HCT116 (cell line): ENCODE data around the gene HLA-E. TPM values are rescaled to one million over a fixed set of nuclear protein-coding genes. Genes with fewer than 3 reads are reported as not detected.

Source experiments
- ATAC-seq: fragments of 200-7000 bp; cut with Tn5 transposase; 2 replicates; pipeline ENCODE4 v1.9.1; 2020; ENCODE audit warnings: mild to moderate bottlenecking, moderate library complexity
- BruUV-seq: library from RNA; stranded (reverse); fragments of 400-500 nt; replicated peaks from 2 replicates; lab custom pipeline; 2021; lab: Mats Ljungman, UMichigan
- CTCF ChIA-PET: fragments of 300-600 bp; sonication (Branson Sonifier 250); formaldehyde crosslinking; loops from one replicate; lab custom pipeline; 2021; ENCODE audit warnings: antibody characterized with exemption; lab: Charles Lee
- POLR2A ChIA-PET: fragments of 300-600, 350-600 bp; sonication (Branson Sonifier 250); formaldehyde crosslinking; loops from one replicate; lab custom pipeline; 2021; ENCODE audit warnings: antibody characterized with exemption; lab: Charles Lee
- RAD21 ChIA-PET, 2 experiments: fragments of 300-600 bp; sonication (Branson Sonifier 250); formaldehyde crosslinking; loops; one replicate each; lab custom pipeline; 2023; ENCODE audit warnings: low total read pairs in 2 of 2; ENCODE audit not compliant: uncharacterized antibody in 2 of 2, unreplicated experiment in 2 of 2, low non-redundant PET in 1 of 2; lab: Charles Lee
- DNase-seq: peaks from one replicate; pipeline ENCODE4 v3.0.0-alpha.2; 2010; ENCODE audit warnings: low read depth, low spot score
- H2AFZ ChIP-seq: fragments of 200-600 bp; shearing (Covaris generic), sonication (generic); 2 replicates; pipeline ENCODE4 v1.6.1; 2017; ENCODE audit warnings: low read depth, mixed run types, mixed read lengths, antibody characterized with exemption, low read length; ENCODE audit not compliant: poor library complexity, severe bottlenecking
- H3K27ac ChIP-seq: 2 replicates; pipeline ENCODE4 v1.5.1; 2012; ENCODE audit warnings: low read depth, low read length
- H3K27me3 ChIP-seq: fragments of 200-600 bp; sonication (generic); 2 replicates; pipeline ENCODE4 v1.6.1; 2016; ENCODE audit warnings: mixed run types, low read length, mixed read lengths; ENCODE audit not compliant: insufficient read depth
- H3K36me3 ChIP-seq, 2 experiments: fragments of 200-500 bp in 1 of 2; fragments of 200-600 bp in 1 of 2; sonication (Bioruptor generic) in 1 of 2; sonication (generic) in 1 of 2; 2 replicates each; pipeline versions ENCODE4 v1.5.1 to v1.6.1; 2014 to 2016; ENCODE audit warnings: low read length in 2 of 2, inconsistent platforms in 1 of 2, mixed read lengths in 1 of 2, mixed run types in 1 of 2; ENCODE audit not compliant: insufficient read depth in 2 of 2, control insufficient read depth in 1 of 2
- H3K4me1 ChIP-seq, 2 experiments: fragments of 200-600 bp in 1 of 2; sonication (generic) in 1 of 2; 2 replicates each; pipeline versions ENCODE4 v1.5.1 to v1.6.1; 2012 to 2017; ENCODE audit warnings: low read length in 2 of 2, inconsistent platforms in 1 of 2, mild to moderate bottlenecking in 1 of 2, mixed read lengths in 1 of 2, mixed run types in 1 of 2, moderate library complexity in 1 of 2; ENCODE audit not compliant: insufficient read depth in 2 of 2, control insufficient read depth in 1 of 2
- H3K4me2 ChIP-seq: fragments of 200-600 bp; sonication (generic); 2 replicates; pipeline ENCODE4 v1.6.1; 2017; ENCODE audit warnings: mixed run types, low read length, mixed read lengths
- H3K4me3 ChIP-seq, 2 experiments: fragments of 200-600 bp in 1 of 2; sonication (generic) in 1 of 2; replicated peaks in 1 of 2; 2 replicates each; pipeline ENCODE4 v1.5.1; 2011 to 2016; ENCODE audit warnings: low read length in 2 of 2, control low read depth in 1 of 2, low read depth in 1 of 2, mild to moderate bottlenecking in 1 of 2, mixed read lengths in 1 of 2, mixed run types in 1 of 2
- H3K79me2 ChIP-seq: fragments of 200-600 bp; sonication (generic); 2 replicates; pipeline ENCODE4 v1.6.1; 2017; ENCODE audit warnings: mild to moderate bottlenecking, mixed run types, low read length, moderate library complexity, mixed read lengths; ENCODE audit not compliant: insufficient read depth
- H3K9ac ChIP-seq: fragments of 200-600 bp; sonication (generic); 2 replicates; pipeline ENCODE4 v1.6.1; 2016; ENCODE audit warnings: low read length, mixed read lengths
- H3K9me2 ChIP-seq: fragments of 200-600 bp; sonication (generic), shearing (Covaris generic); 2 replicates; pipeline ENCODE4 v1.6.1; 2017; ENCODE audit warnings: mixed run types, mild to moderate bottlenecking, moderate library complexity; ENCODE audit not compliant: insufficient read depth
- H3K9me3 ChIP-seq, 2 experiments: fragments of 200-500 bp in 1 of 2; fragments of 200-600 bp in 1 of 2; sonication (Bioruptor generic) in 1 of 2; sonication (generic) in 1 of 2; 2 replicates each; pipeline ENCODE4 v1.6.1; 2014 to 2017; ENCODE audit warnings: low read length in 2 of 2, mixed read lengths in 2 of 2, inconsistent platforms in 1 of 2, low read depth in 1 of 2, mild to moderate bottlenecking in 1 of 2, mixed run types in 1 of 2, moderate library complexity in 1 of 2; ENCODE audit not compliant: control insufficient read depth in 1 of 2, insufficient read depth in 1 of 2
- H4K20me1 ChIP-seq: fragments of 200-600 bp; sonication (generic), shearing (Covaris generic); 2 replicates; pipeline ENCODE4 v1.6.1; 2017; ENCODE audit warnings: mixed run types, mild to moderate bottlenecking, moderate library complexity; ENCODE audit not compliant: insufficient read depth
- CBX3 ChIP-seq: IDR thresholded peaks from 2 replicates; pipeline ENCODE4 v1.6.1; 2012; ENCODE audit warnings: low read depth
- ELF1 ChIP-seq: IDR thresholded peaks from 2 replicates; pipeline ENCODE4 v1.6.1; 2012; ENCODE audit warnings: low read depth, borderline replicate concordance
- EZH2phosphoT487 ChIP-seq: fragments of 200-600 bp; IDR thresholded peaks from 2 replicates; pipeline ENCODE4 v1.6.1; 2018; ENCODE audit warnings: antibody characterized with exemption, borderline replicate concordance
- FOSL1 ChIP-seq: IDR thresholded peaks from 2 replicates; pipeline ENCODE4 v1.6.1; 2012; ENCODE audit warnings: low read depth
- JUND ChIP-seq: IDR thresholded peaks from 2 replicates; pipeline ENCODE4 v1.6.1; 2012
- RAD21 ChIP-seq: IDR thresholded peaks from 2 replicates; pipeline ENCODE4 v1.6.1; 2012; ENCODE audit warnings: low read depth, mild to moderate bottlenecking
- SP1 ChIP-seq: IDR thresholded peaks from 2 replicates; pipeline ENCODE4 v1.6.1; 2012; ENCODE audit warnings: low read depth
- SRF ChIP-seq: IDR thresholded peaks from 2 replicates; pipeline ENCODE4 v1.6.1; 2012; ENCODE audit warnings: low read depth
- TCF7L2 ChIP-seq: IDR thresholded peaks from 2 replicates; pipeline ENCODE4 v1.7.0; 2011; ENCODE audit warnings: borderline replicate concordance, inconsistent platforms; ENCODE audit not compliant: insufficient read depth, insufficient read length; ENCODE audit errors: extremely low read depth
- YY1 ChIP-seq: IDR thresholded peaks from 2 replicates; pipeline ENCODE4 v1.6.1; 2011; ENCODE audit warnings: low read length, low read depth, moderate library complexity, mild to moderate bottlenecking; ENCODE audit not compliant: insufficient replicate concordance; ENCODE audit errors: extremely low read depth
- ZFX ChIP-seq: fragments of 450-650 bp; IDR thresholded peaks from 2 replicates; pipeline ENCODE4 v1.6.1; 2017
- ZNF274 ChIP-seq: fragments of 200-500 bp; sonication (Bioruptor generic); IDR thresholded peaks from 2 replicates; pipeline ENCODE4 v1.6.1; 2014; ENCODE audit warnings: mild to moderate bottlenecking, low read depth, low read length, inconsistent platforms
- intact Hi-C: fragments of 100-400 bp; cut with micrococcal nuclease; formaldehyde crosslinking; loops from 2 replicates; pipeline ENCODE4 v1.10.0; 2022
- total RNA-seq: library from RNA; stranded (reverse); gene quantifications from one replicate; pipeline ENCODE4 v1.2.1, GENCODE V29; 2021; ENCODE audit not compliant: unreplicated experiment
- TF ChIP-seq, protein P1 (sequence below): IDR thresholded peaks from 2 replicates; pipeline ENCODE4 v1.6.1; 2012; ENCODE audit warnings: low read depth
- TF ChIP-seq, protein P2 (sequence below): IDR thresholded peaks from 2 replicates; pipeline ENCODE4 v1.6.1; 2012
- TF ChIP-seq, protein P3 (sequence below): IDR thresholded peaks from 2 replicates; pipeline ENCODE4 v1.6.1; 2011; ENCODE audit warnings: mild to moderate bottlenecking, low read length, moderate library complexity; ENCODE audit not compliant: insufficient replicate concordance; ENCODE audit errors: extremely low read depth

The HLA-E gene
- total RNA-seq, 1 experiment from 2014 or later: 108 TPM

DNA sequence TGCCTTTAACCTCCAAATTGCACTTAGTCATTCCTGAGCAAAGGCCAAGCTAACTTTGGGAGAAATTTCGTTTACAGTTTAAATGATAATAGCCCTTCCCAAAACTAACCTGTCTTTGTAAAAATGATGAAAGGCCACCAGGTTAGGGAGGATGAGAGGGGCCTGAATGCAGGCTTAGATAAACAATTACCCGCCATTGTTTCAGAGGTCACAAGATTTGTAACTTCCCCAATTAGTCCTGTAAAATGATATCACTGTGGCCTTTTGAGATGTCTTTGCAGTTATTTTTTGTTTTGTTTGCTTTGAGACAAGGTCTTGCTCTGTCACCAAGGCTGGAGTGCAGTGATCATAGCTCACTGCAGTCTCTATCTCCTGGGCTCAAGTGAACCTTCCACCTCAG is 40.7 kb downstream of the HLA-E start:
- no peak overlapping the region for H3K27ac ChIP-seq
- POLR2A ChIA-PET: no interaction called here

More for the DNA sequence above, 40.7 kb downstream of the HLA-E start:
- Histone ChIP-seq H3K36me3 (no peaks in the 10 kb centered on the region), H3K4me3 (no peak overlapping the region), H3K9ac (no peak overlapping the region), H2AFZ (no peak overlapping the region), H3K4me2 (no peak overlapping the region), H4K20me1 (no peaks in the 10 kb centered on the region), H3K4me1 (peaks cover 7 to 15% of the 10 kb centered on the region in 2 experiments; a peak in 3 of 4 replicates), H3K79me2 (no peaks in the 10 kb centered on the region), H3K27me3 (no peaks in the 10 kb centered on the region), H3K9me3 (no peaks in the 10 kb centered on the region), H3K9me2 (no peaks in the 10 kb centered on the region)
- CTCF ChIA-PET: interaction anchor here (0.8 to 1.2 kb wide), 3 partner anchors 11 to 46 kb away, joined by 3 to 5 read pairs (median 3); no protein-coding TSS in a partner anchor
- no TSS peak for BruUV-seq
- intact Hi-C loops: no loop called here
- no peak for ATAC-seq
- DNase-seq: no peak
- RAD21 ChIA-PET: no interaction called here
- TF ChIP-seq YY1 (no peak), EZH2phosphoT487 (no peak), RAD21 (no peak), JUND (no peak), CBX3 (no peak), SRF (no peak), SP1 (no peak), TCF7L2 (no peak), ZFX (no peak), ZNF274 (no peak), FOSL1 (no peak), ELF1 (no peak)
- TF ChIP-seq, protein P1, sequence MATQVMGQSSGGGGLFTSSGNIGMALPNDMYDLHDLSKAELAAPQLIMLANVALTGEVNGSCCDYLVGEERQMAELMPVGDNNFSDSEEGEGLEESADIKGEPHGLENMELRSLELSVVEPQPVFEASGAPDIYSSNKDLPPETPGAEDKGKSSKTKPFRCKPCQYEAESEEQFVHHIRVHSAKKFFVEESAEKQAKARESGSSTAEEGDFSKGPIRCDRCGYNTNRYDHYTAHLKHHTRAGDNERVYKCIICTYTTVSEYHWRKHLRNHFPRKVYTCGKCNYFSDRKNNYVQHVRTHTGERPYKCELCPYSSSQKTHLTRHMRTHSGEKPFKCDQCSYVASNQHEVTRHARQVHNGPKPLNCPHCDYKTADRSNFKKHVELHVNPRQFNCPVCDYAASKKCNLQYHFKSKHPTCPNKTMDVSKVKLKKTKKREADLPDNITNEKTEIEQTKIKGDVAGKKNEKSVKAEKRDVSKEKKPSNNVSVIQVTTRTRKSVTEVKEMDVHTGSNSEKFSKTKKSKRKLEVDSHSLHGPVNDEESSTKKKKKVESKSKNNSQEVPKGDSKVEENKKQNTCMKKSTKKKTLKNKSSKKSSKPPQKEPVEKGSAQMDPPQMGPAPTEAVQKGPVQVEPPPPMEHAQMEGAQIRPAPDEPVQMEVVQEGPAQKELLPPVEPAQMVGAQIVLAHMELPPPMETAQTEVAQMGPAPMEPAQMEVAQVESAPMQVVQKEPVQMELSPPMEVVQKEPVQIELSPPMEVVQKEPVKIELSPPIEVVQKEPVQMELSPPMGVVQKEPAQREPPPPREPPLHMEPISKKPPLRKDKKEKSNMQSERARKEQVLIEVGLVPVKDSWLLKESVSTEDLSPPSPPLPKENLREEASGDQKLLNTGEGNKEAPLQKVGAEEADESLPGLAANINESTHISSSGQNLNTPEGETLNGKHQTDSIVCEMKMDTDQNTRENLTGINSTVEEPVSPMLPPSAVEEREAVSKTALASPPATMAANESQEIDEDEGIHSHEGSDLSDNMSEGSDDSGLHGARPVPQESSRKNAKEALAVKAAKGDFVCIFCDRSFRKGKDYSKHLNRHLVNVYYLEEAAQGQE: no peak
- TF ChIP-seq, protein P2, sequence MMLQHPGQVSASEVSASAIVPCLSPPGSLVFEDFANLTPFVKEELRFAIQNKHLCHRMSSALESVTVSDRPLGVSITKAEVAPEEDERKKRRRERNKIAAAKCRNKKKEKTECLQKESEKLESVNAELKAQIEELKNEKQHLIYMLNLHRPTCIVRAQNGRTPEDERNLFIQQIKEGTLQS: no peak
- TF ChIP-seq, protein P3, sequence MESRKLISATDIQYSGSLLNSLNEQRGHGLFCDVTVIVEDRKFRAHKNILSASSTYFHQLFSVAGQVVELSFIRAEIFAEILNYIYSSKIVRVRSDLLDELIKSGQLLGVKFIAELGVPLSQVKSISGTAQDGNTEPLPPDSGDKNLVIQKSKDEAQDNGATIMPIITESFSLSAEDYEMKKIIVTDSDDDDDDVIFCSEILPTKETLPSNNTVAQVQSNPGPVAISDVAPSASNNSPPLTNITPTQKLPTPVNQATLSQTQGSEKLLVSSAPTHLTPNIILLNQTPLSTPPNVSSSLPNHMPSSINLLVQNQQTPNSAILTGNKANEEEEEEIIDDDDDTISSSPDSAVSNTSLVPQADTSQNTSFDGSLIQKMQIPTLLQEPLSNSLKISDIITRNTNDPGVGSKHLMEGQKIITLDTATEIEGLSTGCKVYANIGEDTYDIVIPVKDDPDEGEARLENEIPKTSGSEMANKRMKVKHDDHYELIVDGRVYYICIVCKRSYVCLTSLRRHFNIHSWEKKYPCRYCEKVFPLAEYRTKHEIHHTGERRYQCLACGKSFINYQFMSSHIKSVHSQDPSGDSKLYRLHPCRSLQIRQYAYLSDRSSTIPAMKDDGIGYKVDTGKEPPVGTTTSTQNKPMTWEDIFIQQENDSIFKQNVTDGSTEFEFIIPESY: no peak
